NCI-H2196 (cell line): ENCODE data around the gene URI1.
"Not testable (repeated sequence)": the region's sequence is repeated elsewhere in the genome, so short reads cannot be mapped to it uniquely, and the experiment has no call there.

Experiments
- DNase-seq: peaks from one replicate; lab custom pipeline; 2025; ENCODE audit not compliant: unreplicated experiment; lab: John Stamatoyannopoulos, UW

Gene URI1

DNA sequence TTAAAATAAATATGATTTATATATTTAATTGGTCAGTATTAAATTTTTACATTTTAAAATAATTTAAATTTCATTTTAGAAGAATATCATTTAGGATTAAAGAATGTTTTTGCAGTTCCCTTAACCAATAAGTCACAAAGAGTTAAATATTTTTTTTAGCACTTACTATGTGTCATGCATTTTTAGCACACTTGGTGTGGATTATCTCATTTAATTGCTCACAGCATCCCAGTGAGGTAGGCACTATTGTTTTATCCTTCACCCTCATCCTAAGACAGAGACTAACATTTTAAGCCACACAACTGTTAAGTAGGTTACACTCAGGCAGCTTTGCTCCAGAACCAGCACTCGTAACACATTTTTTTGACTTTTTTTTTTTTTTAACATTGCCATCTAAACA lies 78.2 kb downstream of the URI1 start:
- no peak for DNase-seq

DNA sequence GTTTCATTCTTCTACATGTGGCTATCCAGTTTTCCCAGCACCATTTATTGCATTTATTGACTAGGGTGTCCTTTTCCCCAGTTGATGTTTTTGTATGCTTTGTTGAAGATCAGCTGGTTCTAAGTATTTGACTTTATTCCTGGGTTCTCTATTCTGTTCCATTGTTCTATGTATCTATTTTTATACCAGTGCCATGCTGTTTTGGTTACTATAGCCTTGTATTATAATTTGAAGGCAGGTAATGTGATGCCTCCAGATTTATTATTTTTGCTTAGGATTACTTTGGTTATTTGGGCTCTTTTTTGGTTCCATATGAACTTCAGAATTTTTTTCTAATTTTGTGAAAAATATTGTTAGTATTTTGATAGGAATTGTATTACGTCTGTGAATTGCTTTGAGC lies 80.6 kb downstream of the URI1 start:
- no peak for DNase-seq

GRCh38 chr19:30023330-30023729 lies 81.3 kb downstream of the URI1 start:
- DNase-seq, result no peak

DNA sequence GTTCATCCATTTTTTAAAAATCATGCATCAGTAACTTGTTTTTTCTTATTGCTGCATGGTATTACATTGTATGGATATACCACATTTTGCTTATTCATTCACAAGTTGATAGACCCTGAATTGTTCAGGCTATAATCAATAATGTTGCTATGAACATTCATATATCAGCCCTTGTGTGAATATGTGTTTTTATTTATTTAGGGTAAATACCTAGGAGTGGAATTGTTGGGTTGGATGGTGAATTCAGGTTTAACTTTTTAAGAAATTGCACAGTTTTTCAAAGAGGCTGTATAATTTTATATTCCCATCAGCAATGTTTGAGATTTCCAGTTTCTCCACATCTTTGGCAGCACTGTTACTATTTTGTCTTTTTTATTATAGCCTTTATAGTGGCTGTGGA lies 82.1 kb downstream of the URI1 start:
- DNase-seq, result no peak

DNA sequence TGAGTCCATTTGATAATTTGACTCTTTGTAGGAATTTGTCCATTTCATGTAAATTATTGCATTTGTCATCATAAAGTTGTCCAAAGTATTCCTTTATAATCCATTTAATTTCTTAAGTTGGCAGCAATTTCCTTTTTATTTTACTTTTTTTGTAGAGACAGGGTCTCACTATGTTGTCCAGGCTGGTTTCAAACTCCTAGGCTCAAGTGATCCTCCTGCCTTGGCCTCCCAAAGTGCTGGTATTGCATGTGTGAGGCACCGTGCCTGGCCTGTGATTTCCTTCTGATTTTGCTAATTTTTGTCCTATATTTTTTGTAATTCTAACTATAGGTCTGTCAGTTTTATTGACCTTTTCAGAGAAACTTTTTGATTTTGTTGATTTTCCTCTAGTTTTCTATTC lies 84.9 kb downstream of the URI1 start:
- DNase-seq, result no peak

DNA sequence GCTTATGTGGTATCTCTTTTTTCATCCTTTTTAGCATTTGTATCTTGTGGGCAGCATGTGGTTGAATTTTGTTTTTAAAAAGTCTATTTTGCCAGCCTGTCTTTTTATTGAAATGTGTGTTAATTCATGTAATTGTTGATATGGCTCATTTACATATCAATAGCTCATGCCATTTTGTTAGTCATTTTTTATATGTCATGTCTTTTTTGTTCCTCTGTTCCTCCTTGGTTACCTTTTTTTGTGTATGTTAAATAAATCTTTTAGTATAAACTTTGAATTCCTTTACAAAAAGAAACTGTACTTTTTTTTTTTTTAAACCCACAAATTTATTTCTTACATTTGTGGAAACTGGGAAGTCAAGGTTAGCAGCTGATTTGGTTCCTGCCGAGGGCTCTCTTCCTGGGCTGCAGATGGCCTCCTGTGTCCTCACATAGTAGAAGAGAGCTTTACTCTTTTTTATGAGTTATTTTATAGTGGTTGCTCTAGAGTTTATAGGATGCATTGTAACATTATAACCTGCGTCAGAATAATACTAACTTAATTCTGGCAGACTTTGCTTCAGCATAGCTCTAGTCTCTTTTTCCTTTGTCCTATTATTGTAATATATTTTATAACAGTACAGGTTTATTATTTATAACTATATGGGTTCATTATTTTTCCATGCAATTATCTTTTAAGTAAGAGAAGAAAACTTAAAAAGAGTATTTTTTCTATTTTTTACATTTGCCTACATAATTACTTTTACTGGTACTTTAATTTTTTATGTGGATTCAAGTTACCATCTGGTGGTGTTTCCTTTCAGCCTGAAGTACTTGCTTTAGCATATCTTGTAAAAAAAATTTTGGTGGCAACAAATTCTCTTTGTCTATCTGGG lies 86.3 kb downstream of the URI1 start:
- DNase-seq, result no peak

DNA sequence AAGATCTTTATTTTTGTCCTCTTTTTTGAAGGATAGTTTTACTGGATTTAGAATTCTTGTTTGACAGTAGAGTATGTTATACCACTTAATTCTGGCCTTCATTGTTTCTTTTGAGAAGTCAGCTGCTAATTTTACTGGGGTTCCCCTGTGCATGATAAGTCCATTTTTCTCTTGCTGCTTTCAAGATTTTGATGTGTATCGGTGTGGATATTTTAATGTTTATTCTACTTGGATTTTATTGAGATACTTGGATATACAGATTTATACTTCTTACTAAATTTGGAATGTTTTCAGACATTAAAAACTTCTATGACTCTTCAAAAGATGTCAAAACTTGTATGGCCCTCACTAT lies 86.9 kb downstream of the URI1 start:
- DNase-seq, result no peak

- DNase-seq, result no peak
These were observed 87.9 kb downstream of the URI1 start for GRCh38 chr19:30029721-30030510.

DNA sequence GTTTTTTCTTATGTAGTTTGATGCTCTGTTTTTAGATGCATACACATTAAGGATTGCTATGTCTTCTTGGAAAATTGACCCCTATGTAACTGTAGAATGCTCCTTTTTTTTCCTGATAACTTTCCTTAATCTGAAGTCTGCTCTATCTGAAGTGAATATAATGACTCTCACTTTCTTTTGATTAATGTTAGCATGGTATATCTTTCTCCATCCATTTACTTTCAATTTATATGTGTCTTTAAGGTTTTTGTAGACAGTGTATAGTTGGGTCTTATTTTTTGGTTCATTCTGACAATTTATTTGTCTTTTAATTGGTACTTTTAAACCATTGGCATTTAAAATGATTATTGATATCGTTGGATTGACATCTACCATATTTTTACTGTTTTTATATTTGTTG lies 92.3 kb downstream of the URI1 start:
- DNase-seq, result no peak

- DNase-seq, result no peak
These were observed 94.4 kb downstream of the URI1 start for GRCh38 chr19:30036154-30037129.

DNA sequence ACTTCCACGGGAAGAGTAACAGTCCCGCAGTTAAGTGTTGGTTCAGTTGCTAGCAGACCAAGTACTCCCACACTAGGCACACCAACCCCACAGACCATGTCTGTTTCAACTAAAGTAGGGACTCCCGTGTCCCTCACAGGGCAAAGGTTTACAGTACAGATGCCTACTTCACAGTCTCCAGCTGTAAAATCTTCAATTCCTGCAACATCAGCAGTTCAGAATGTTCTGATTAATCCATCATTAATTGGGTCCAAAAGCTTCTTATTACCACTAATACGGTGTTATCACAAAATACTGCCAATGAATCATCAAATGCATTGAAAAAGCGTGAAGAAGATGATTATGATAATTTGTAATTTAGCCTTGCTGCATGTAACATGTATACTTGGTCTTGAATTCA lies 95.8 kb downstream of the URI1 start:
- no peak for DNase-seq

- DNase-seq, result not testable (repeated sequence)
These were observed 99.9 kb downstream of the URI1 start for GRCh38 chr19:30041931-30042330.

GRCh38 chr19:30043008-30043407 lies 101.0 kb downstream of the URI1 start:
- not testable (repeated sequence) for DNase-seq

DNA sequence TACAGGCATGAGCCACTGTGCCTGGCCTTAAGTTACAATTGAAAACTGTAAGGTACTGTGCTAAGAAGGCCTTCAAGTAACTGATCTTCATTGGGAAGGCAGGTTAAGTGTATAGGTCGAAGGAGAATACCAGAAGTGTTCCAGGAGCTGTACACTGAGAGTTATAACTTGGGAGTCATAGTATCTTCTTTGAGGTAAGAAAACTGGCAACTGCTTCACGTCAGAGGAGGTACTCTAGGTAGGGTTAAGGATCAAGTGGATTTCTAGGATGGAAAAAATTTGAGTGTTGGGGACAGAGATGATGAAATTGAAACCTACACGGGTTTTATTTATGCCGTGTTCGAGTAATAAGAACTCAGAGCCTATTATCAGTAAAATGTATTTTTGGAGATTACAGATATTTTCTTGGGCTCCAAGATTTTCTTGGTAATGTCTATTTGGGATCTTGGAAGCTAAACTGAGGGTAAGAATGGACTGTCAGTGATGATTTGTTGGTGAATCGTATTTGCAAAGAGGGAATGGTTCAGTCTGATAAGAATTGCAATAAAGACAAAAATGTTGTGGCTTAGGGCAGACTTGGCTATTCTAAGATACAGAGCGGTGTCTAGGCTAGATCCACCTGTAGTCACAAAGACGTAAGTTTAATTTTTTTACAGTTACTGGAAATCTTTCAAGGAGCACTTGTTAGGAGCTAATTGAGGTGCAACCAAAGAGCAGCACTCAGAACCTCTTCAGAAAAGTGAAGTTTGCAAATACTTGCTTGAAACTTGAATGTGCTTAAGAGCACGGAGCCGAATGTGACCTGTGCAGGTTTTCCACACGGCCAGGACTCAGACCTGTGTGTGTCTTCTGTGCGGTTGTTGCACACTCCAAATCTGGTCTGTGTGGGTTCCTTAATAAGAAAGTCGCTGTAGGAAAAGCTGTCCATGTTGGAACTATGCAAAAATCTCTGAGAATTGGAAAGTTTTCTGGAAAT lies 102.5 kb downstream of the URI1 start:
- DNase-seq, result no peak

DNA sequence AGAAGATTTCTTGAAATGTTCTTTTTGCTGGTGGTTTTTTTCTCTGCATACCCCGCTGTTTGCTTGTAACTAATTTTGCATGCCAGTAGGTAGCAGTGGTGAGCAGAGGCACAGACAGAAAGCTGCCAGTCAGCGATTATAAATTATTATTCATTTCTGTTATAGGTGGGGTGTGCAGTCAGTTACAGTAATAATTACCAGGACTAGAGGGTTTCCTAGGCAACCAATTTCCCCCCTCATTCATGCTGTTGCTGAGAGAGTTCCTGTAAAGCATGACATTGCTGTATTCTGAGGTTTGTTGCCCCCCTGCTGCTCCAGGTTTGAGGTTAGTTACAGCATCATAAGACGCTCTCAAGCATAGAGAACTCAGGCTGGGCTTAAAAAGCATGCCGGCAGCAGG lies 104.5 kb downstream of the URI1 start:
- no peak for DNase-seq

GRCh38 chr19:30047432-30047831 lies 105.4 kb downstream of the URI1 start:
- no peak for DNase-seq

GRCh38 chr19:30049226-30049625 lies 107.2 kb downstream of the URI1 start:
- DNase-seq, result no peak

DNA sequence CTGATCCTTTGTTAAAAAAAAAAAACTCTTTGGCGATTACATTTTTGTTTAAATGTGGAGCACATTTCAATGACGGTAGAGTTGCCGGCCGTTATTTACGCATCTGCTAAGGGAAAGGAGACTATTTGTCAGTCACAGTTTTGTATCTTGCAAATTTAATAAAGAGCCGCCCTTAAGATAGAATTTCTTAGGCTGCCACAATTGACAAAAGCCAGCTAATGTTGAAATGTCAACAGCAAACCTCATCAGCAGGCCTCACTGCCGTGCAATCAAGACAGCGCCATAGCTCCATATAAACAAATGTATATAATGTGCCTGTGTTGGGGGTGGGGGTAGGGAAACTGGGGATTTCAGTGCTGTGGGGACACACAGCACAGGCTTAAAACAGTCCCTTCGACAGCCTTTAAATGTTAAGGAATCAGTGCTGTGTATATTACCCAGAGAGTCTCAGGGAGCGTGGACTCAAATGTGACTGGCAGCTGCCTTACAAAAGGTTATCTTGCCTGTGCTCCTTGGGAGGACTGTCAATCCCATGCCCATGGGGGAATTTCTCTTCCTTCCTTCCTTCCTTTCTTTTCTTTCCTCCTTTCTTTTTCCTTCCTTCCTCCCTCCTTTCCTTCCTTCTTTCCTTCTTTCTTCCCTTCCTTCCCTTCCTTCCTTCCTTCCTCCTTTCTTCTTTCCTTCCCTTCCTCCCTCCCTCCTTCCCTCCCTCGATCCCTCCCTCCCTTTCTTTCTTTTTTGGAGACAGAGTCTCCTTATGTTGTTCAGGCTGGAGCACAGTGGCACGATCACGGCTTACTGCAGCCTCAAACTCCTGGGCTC lies 108.0 kb downstream of the URI1 start:
- no peak for DNase-seq
